Measurements from ENCODE around the gene TFCP2. TPM values are rescaled to one million over a fixed set of nuclear protein-coding genes. Genes with fewer than 3 reads are reported as not detected.
"Not testable (repeated sequence)": the region's sequence is repeated elsewhere in the genome, so short reads cannot be mapped to it uniquely, and the experiment has no call there.

The TFCP2 gene
- total RNA-seq, 1 donor from 2014 or later, result 17.2 TPM

DNA sequence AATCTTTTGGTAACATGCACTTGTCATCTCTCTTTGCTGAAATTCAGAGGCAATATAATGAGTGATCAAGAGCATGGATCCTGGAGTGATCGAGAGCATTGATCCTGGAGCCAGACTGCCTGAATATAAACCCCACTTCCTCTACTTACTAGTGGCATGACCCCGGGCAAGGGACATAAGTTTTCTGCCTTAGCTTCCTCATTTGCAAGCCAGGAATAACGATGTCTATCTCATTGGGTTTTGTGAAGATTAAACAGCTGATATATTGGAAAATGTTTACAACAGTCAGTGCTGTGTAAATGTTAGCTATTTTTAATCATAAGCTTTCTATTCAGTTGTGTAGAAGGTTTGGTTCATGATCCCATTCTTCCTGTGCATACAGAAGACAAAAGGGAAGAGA lies 87.2 kb downstream of the TFCP2 start:
- DNase-seq (ENCODE audit: low read depth), result no peak

- DNase-seq (ENCODE audit: low read depth), result peak; percentile 96
Observed at GRCh38 chr12:51083126-51083833, 89.7 kb downstream of the TFCP2 start, which contains the start of gene CSRNP2. CSRNP2 (minus strand) TSS chr12:51083596; CDS start chr12:51076561, 7,035 bp downstream.

- DNase-seq (ENCODE audit: low read depth), result peak; percentile 62
Observed at GRCh38 chr12:51082561-51083125, 90.3 kb downstream of the TFCP2 start.

- DNase-seq (ENCODE audit: low read depth), result no peak
Observed at GRCh38 chr12:51081421-51081820, 91.5 kb downstream of the TFCP2 start.

DNA sequence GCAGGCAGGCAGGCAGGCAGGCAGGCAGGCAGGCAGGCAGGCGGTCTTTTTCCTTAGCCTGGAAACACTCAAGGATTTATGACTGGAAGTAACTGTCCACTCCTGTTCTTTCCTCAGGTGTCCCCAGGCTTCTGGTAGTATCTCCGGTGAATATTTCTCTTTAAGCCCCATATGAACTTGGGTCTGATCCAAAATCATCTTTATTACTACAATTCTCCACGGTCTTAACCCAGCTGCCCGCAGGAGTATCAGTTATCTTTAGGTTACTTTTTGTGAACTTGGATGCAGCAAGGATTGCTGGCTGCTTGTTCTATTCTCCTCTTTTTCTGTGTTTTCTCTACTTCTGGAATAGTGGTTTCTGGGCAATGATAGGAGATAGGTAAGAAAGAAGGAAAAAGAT lies 92.8 kb downstream of the TFCP2 start:
- no peak for DNase-seq (ENCODE audit: low read depth)

GRCh38 chr12:51078866-51079265 lies 94.1 kb downstream of the TFCP2 start:
- not testable (repeated sequence) for DNase-seq (ENCODE audit: low read depth)

- not testable (repeated sequence) for DNase-seq (ENCODE audit: low read depth)
Observed at GRCh38 chr12:51078346-51078745, 94.6 kb downstream of the TFCP2 start.

DNA sequence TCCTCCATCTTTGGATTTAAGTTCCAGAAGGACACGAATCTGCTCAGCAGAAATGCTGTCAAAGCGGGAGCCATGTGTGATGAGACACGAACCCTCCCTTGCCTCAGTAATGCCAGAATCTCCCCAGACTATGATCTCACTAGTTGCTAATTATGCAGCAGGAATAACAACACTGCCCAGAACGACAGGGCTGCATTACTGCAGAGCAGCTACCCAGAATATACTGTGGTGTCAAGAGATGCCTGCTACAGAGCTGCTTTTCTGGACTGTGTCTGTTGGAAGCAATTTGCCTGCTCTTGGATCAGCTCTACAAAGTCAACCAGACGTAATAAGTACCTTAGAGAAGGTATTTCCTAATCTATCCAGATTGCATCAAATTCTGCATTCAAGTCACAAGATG lies 95.0 kb downstream of the TFCP2 start:
- peak; percentile 76 for DNase-seq (ENCODE audit: low read depth)

- peak; percentile 89 for DNase-seq (ENCODE audit: low read depth)
Observed at GRCh38 chr12:51076236-51076930, 96.6 kb downstream of the TFCP2 start.

DNA sequence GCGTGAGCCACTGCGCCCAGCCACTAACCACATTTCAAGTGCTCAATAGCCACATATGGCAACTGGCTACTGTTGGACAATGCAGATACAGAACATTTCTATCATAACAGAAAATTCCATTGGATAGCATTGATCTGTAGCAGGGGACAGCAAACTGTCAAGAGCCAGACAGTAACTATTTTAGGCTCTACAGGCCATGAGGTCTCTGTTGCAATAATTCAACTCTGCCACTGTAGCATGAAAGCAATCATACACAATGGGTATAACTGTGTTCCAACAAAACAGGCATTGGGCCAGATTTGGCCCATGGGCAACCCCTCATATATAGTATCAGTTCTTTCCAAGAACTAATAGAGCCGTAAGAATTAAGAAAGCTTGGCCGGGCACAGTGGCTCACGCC lies 97.5 kb downstream of the TFCP2 start:
- no peak for DNase-seq (ENCODE audit: low read depth)

GRCh38 chr12:51071663-51072062 lies 101.3 kb downstream of the TFCP2 start:
- peak; percentile 86 for DNase-seq (ENCODE audit: low read depth)

- no peak for DNase-seq (ENCODE audit: low read depth)
Observed at GRCh38 chr12:51070004-51070403, 102.9 kb downstream of the TFCP2 start.

DNA sequence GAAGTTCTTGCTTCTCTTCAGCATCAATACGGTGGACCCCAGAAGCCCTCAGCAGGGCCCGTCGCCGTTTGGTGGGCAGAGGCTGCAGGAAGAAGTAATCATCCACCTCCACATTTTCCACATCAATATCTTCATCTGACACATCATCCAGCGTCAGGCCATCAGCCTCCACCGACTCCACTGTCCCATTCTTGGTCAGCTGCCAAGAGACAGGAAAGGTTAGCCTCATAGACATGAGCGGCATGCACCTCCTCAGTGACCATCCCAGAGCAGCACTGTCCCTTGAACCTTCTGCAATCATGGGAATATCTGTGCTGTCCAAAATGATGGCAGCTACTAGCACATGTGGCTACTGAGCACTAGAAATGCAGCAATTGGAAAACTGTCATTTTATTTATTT lies 105.2 kb downstream of the TFCP2 start:
- no peak for DNase-seq (ENCODE audit: low read depth)

DNA sequence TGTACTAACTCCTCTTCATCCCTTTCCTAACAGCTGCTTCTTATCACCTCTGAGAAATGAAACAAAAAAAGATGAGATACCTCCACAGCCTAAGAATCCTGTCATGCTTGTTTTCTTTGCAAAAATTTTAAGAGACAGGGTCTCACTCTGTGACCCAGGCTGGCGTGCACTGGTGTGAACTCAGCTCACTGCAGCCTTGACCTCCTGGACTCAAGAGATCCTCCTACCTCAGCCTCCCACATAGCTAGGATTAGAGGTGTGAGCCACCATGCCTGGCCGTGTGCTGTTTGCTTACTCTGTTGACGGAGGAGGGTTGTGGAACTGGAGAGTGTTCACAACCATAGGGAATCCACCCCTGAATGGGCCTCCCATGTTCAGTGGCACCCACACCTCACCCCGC lies 105.7 kb downstream of the TFCP2 start:
- no peak for DNase-seq (ENCODE audit: low read depth)

DNA sequence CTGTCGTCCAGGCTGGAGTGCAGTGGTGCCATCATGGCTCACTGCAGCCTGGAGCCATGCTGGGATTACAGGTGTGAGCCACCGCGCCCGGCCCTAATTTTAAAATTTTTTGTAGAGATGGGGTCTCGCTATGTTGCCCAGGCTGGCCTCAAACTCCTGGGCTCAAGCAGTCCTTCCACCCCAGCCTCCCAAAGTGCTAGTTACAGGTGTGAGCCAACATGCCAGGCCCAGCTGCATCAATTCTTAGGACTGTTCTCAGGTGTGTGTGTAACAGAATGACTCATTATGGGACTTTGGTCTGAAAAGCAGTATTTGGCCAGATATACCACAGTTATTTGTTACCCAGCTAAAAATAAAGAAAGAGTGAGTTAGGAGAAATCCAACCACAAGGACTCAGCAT lies 107.4 kb downstream of the TFCP2 start:
- DNase-seq (ENCODE audit: low read depth), result no peak

GRCh38 chr12:51062631-51063397 lies 110.1 kb downstream of the TFCP2 start:
- DNase-seq (ENCODE audit: low read depth), result no peak

GRCh38 chr12:51059086-51059485 lies 113.8 kb downstream of the TFCP2 start:
- DNase-seq (ENCODE audit: low read depth), result no peak

- no peak for DNase-seq (ENCODE audit: low read depth)
Observed at GRCh38 chr12:51056242-51056641, 116.7 kb downstream of the TFCP2 start.

DNA sequence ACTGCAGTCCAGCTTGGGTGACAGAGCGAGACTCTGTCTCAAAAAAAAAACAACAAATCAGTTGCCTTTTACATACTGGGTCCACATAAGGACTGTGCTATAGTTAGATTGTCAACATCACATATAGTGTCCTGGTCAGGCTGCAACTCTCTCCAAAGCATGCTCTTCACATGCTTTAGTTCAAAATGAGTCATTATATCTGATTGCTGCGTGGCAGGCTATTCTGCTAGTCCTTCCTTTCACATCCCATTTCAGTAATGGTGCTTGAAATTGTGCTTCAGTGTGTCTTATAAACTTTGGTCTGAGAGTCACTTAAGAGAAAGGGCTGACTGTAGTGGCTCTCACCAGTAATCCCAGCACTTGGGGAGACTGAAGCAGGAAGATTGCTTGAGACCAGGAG lies 117.9 kb downstream of the TFCP2 start:
- no peak for DNase-seq (ENCODE audit: low read depth)

- no peak for DNase-seq (ENCODE audit: low read depth)
Observed at GRCh38 chr12:51051787-51052186, 121.1 kb downstream of the TFCP2 start.

- DNase-seq (ENCODE audit: low read depth), result no peak
Observed at GRCh38 chr12:51049525-51049924, 123.4 kb downstream of the TFCP2 start.

Data from myocyte (in vitro differentiated cells).